HK-2 (cell line): ENCODE data around the gene SMIM29.
"Not testable (repeated sequence)": the region's sequence is repeated elsewhere in the genome, so short reads cannot be mapped to it uniquely, and the experiment has no call there.

Source experiments
- DNase-seq: peaks from one replicate; pipeline ENCODE4 v3.0.0-alpha.2; 2018; ENCODE audit not compliant: unreplicated experiment

The SMIM29 gene

DNA sequence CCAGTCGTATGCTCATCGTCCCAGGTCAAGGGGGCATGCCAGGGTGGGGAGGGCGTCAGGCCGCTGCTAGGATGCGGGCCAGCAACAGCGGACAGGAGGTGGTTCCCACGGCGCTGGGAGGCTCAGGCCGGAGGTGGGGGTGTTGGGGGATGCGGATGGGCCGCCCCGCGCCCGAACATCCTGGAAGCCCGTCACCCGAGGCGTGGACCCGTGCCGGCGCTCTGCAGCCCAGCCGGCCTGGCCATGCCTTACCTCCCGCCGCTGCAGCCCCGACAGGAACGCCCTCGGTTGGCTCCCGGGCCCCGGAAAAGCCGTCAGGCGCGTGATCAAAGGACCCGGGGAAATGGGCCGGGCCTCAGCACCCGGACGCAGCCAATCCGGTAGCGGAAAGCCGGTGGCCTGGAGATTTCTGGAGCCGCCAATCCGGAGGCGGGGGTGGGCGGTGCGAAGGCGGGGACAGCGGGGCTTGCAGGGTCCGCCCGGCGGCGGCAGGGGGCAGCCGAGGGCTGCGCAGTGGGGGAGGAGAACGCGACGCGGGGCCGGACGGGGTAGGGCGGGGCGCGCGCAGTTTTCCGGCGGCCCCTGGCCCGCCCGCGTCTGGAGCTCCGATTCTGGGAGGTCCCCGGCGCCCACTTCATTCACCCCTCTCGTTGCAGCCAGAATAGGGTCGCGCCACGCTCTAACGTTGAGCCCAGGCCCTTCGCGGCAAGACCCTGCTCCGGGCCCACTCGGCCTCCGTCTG, at the start of gene SMIM29:
SMIM29 (minus strand) TSS at position 280 of the 742 bp plus-strand sequence. CDS start 1,215 bp downstream, outside the sequence.
- peak; percentile 98 for DNase-seq

DNA sequence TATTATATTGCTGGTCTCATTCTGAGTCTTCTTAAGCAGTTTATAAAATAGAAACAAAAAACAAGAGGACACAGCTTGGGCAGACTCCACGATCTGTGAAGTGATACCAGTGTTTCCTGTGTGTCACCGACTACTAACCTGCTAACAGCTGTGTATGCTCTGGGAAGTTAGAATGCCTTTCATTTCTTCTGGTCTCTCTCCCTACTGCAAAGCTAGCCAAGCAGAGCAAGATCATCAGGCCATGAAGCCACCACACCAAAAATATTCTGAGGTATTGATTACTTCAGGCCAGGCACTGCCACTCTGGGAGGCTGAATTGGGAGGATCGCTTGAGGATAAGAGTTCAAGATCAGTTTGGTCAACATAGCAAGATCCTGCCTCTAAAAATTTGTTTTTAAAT, 46.9 kb upstream of the SMIM29 start:
- no peak for DNase-seq

DNA sequence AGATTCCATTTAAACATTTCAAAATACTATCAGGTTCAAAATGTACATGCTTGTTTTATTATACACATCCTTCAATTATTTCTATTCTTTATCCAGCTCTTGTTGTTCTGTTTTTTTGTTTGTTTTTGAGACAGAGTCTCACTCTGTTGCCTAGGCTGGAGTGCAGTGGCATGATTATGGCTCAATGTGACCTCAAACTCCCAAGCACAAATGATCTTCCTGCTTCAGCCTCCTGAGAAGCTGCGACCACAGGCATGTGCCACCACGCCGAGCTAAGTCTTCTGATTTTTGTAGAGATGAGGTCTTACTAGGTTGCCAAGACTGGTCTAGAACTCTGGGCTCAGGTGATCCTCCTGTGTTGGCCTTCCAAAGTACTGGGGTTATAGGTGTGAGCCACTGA, 44.1 kb upstream of the SMIM29 start:
- no peak for DNase-seq

DNA sequence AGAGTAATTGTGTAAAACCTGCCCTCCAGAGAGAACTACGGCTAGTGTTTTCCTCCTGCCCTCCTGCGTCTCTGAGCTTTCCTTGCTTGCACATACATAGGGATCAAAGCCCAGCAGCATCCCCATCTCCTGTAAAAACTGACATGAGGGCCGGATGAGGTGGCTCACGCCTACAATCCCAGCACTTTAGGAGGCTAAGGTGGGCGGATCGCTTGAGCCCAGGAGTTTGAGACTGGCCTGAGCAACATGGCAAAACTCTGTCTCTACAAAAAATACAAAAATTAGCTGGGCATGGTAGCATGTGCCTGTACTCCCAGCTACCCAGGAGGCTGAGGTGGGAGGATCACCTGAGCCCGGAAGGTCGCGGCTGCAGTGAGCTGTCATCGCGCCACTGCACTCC, 40.3 kb upstream of the SMIM29 start:
- DNase-seq, result no peak

DNA sequence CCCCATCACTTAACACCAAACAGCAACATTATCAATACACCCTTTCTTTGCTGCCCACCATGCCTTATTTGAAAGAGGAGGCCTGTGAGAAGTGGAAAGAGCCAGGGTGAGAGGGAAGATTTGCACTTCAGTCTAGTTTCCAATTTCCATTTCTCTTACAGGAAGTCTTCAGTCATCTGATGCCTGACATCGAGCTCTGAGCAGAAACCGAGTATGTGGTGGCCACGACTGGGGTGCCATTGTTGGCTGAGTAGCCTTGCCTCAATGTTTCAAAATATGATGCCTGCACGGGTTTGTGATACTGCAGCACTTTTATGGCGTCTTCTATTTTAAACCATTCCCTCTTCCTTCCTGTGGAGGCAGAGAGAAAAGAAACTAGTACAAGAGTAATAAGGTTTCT, 39.8 kb upstream of the SMIM29 start:
- no peak for DNase-seq

DNA sequence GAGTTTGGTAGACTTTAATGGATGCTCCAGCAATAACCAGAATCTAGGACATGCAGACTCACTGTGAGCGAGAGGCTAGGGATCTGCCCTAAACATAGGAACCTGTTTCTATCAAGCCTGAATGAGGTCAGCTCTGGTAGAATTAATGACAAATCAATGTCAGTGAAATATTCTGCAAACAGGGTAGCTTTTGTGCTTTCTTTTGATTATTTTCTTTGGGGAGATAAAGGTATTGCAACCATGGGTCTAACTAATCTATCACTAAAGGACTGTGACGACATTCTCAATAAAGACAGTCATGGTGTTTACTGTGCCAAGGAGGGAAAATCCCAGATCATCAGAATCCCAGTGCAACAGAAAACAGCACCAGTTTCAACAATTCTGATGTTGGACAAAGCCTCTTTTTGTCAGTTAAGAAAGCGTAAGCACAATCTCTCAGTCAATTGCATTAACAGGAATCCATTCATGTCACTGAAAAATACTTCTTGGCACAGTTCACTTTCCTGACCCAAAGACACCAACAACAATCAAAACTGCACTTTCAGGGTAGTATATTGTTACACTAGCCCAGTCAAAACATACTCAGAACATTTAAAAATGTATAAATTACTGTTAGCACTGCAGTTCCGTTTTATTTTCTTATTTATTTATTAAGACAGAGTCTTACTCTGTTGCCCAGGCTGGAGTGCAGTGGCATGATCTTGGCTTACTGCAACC, 36.8 kb upstream of the SMIM29 start:
- no peak for DNase-seq

DNA sequence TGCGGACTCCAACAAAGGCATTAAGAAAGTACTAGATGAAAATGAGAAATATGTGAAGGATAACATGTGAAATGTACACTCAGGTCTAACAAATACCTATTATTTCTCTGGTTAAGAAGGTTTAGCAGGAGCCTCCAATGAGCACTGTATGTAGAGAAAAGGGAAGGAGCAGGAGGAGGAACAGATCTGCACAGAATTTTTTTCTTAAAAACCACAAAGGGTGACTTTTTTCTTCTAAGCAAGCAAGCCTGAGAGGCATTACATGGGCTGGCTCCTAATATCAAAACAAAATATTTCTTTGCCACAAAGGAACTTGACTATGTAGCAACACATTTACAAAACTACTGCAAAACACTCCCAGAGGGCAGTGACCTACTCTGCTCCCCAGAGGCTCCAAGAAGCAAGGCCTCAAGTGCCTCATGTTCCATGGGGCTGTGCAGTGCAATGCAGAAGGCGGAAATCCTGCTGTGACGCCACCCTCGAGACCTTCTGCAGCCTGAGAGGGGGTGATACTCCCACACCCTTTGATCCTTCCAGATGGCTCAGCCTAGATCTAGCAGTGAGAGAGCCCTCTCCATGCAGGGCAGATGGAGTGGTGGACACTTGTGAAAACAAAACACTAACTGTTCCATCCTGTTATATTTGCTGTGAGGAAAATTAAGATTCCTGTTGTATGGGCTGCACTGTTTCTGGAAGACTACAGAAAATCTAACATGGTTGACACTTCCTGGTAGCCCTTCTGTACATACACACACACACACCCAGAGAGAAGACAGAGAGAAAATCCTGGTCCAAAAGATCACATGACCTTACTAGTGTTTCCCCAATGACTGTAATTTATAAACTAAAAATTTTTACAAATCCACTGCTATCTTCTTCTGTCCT, 36.0 kb upstream of the SMIM29 start:
- DNase-seq, result no peak

DNA sequence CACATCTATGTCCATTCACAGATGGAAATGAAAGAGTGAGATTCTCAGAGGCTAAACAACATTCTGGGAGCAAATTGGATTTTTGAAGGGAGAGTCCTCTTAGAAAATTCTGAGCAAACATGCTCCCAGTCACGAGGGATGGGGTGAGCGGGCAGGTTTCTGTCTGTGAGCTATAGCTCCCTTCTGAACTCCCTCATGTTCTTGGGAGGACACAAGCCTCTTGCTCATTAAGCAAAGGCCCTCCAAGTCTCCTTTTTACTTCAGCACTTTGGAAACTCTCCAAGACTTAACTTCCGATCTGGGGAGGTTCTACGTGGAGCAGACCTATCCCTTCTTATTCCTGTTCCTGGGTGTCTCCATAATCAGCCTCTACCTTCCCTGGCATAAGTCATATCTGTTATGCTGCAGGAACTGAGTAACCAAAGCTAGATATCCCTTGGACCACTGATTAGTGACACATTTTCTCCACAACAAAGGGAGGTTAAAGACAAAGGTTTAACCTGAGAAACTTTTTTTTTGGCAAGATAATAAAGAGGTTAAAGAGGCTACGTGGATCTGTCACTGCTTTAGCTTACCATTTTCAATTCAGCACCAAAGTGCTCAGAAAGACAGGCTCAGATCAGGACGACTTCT, 33.0 kb upstream of the SMIM29 start:
- no peak for DNase-seq

DNA sequence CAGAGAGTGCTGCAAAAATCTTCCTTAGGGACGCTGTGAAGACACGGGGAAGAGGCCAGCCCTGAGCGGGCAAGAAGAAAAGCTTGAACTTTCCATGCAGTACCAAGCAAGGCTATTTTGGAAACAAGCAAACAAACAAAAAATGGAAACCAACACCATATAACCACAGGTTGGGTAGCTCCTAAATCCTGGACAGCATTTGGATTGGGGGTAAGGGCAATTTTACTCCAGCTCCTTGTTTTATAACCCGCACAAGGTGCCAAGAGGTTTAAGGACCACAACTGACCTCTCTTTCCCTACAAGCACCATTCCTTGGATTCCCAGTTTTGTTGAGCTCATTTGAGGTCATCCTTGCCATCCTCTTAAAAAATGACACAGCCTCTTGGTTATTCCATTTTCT, 31.4 kb upstream of the SMIM29 start:
- DNase-seq, result no peak

DNA sequence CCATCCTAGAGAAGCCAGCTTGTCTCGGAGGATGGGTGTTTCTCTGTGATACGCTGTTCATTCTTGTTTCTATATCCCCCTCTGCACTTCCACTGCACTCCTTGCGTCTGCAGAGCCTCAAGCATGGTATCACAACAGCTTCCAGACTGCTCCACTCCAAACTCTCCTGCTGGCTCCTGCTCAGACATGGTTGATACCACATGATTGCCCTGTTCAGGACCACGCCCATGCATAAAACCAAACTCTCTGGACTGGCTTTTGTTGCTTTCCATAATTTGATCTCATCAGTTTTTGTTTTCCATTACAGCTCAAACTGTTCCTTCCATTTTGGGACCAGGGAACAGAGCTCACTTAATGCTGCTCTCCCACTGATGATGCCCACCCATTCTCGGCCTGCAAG, 30.0 kb upstream of the SMIM29 start:
- DNase-seq, result no peak

DNA sequence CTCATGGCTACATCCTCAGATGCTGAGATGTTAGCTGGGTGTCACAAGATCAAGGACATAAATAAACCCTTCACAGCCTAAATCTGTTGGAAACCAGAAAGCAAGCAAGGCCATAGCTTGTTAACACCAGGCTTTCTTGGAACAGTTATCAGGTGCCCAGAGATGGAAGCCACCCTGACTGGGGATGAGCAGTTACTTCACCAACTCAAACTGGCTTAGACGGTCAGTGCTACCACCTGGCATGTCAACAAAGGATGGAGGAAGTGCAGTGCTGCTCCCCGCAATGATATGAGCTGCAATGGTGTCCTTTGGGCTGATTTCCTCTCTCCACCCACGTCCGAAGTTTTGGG, 28.9 kb upstream of the SMIM29 start:
- DNase-seq, result no peak

DNA sequence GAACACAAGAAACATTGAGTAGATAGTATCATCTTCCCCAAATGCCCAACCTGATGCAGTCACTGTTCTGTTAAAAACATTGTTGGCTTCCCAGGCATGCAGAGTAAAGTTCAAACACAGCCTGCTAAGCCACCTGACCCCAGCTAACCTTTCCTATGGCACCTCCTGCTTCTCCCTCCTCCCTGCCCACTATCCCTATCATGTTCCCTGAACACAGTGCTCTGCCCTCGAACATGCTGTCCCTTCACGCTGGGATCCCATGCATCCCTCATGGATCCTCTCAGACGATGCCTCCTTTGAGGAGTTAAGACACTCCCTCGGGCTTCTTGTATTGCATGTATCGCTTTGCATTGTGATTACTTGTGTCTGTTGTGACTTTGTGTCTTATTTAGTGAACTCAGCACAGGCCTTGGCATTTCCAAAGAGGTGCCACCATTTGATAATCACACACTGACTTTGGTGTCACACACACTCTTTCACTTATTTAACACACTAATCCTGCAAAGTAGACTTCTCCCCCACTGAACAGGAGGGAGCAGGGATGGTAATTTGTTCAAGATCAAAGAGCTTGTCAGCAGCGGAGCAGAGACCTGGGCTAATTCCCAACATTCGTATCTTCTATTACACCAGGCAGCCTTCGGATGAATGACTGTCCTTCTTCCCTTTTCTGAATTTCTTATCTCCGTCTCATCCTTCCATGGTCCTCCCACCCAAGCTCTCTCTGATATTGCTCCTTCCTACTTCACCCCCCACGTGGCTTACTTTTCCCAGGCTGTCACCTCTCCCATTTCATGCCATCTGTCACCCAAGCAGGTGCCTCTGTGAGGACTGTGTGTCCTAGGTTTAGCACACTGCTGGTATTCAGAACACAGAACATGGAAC, 28.3 kb upstream of the SMIM29 start:
- DNase-seq, result no peak

DNA sequence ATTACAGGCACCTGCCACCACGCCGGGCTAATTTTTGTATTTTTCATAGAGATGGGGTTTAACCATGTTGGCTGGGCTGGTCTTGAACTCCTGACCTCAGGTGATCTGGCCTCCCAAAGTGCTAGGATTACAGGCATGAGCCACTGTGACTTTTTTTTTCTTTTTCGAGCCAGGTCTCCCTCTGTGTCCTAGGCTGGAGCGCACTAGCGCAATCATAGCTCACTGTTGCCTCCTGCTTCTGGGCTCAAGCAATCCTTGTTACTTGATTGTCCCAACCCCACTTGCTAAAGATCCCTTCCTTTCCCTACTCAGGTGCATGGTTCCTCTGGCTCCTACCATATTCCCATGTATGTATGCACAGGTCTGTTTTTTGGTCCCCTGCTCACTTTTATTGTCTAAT, 27.4 kb upstream of the SMIM29 start:
- DNase-seq, result no peak

DNA sequence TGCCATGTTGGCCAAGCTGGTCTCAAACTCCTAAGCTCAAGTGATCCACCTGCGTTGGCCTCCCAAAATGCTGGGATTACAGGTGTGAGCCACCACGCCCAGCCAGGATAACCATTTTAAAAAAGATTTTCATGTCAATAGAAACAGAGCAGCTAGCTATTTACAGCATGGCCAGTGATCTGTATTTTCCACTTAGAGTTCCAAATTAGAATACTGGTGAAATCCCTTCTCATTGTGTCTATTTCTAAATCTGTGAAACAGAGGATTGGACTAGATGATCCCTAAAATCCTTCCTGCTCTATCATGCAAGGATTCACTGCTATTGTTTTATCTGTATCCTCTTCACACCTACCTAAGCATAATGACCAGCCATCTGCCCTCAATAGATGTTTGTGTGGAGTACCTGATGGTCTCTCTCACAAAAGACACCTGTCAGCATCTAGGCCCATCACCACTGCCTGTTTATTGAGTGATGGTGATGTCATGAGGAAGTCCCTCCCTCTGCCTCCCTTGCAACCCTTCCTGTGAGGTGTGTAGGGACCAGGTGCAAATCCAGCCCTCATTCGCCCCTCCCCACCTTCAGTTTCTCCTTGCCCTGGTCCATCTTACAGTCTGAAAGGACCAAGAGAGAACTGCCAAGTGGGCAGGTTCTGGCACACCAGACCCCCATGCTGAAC, 26.5 kb upstream of the SMIM29 start:
- no peak for DNase-seq

DNA sequence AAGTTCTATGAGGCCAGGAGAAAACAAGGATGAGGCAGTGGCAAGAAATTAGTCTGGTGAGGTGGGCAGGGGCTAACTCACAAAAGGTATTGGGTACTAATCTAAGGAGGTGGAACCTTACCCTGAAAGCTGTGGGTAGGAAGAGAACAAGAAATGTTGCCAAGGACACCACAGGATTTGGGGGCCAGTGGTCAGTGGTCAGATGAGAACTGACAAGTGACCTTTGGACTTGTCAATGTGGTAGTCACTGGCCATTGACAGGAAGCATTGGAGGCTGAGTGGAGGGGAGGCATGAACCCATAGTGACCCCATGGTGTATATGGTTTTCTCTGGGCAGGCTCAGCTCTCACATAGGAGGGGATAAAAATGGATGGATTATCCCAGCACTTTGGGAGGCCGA, 25.3 kb upstream of the SMIM29 start:
- DNase-seq, result no peak

DNA sequence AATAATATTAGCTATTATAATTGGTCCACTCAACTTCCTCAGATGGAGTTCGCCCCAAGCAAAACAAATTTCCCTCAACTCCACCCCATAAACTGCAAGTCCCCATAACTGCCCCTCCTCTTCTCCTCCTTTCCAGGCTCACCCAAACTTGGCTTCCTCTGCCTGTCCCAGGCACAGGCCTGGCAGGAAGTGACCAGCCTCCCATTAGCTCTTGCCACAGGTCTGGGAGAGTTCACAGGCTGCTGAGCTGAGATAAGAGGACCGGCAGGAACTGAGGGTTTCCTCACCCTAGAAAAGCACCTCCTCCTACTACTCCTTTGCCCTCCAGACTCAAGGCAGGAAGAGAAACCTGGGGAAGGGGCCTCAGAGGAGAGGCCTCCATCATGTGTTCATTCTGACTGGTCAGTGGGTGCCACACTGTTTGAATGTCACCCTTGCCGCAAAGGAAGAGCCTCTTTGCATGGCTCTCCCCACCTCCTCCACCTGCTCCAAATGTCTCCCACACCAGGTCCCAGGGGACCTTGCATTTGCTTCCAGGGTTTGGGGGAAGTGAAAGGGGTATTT, 24.5 kb upstream of the SMIM29 start:
- DNase-seq, result no peak

DNA sequence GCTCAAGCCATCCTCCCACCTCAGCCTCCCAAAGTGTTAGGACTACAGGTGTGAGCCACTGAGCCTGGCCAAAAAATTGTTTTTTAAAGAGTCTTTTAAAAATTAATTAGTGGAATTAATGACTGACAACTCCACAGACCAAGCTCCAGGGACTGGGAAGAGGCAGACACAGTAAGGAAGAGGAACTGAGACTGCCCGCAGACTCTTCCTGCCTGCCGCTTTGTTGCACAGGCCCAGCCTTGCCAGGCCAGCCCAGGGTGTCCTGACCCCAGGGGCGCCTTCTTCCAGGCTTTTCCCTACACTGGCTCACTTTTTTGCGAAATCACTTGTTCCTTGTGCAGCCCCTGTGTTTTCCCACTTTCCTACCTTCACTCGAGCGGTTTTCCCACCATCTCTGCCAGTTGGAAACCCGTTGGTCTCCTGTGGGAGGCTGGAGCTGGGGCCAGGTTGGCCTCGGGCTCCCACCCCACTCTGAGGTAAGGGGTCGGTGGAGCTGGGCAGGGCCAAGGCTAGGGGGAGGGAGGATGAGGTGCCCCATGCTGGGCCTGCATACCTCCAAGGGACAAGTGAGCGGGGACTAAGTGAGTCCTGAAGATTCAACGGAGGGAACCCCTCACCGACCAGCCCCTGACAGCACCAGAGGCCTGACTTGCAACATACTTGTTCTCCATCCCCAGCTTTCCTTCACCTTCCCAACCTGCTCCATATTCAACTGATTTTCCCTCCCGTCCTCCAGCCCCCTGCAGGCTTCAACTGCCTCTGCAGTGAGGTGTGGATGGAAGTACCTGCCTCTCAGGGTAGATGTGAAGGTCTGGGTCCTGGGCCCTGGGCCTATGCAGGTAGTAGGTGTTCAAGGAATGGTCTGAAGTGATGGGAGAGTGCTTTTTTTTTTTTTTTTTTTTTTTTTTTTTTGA, 23.5 kb upstream of the SMIM29 start:
- no peak for DNase-seq

DNA sequence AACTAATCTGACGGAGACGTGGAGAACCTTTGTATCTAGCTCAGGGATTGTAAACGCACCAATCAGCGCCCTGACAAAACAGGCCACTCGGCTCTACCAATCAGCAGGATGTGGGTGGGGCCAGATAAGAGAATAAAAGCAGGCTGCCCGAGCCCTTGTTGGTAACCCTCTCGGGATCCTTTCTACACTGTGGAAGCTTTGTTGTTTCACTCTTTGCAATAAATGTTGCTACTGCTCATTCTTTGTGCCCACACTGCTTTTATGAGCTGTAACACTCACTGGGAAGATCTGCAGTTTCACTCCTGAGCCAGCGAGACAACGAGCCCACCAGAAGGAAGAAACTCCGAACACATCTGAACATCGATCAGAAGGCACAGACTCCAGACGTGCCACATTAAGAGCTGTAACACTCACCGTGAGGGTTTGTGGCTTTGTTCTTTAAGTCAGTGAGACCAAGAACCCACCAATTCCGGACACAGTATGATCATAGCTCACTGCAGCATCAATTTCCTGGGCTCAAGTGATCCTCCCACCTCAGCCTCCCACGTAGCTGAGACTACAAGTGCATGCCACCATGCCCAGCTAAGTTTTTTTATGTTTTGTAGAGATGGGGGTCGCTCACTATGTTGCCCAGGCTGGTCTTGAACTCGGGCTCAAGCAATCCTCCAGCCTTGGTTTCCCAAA, 21.0 kb upstream of the SMIM29 start:
- not testable (repeated sequence) for DNase-seq

DNA sequence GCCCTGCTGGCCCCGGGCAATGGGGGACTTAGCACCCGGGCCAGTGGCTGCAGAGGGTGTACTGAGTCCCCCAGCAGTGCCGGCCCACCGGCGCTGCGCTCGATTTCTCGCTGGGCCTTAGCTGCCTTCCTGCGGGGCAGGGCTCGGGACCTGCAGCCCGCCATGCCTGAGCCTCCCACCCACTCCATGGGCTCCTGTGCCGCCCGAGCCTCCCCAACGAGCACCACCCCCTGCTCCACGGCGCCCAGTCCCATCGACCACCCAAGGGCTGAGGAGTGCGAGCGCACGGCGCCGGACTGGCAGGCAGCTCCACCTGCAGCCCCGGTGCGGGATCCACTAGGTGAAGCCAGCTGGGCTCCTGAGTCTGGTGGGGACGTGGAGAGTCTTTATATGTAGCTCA, 20.3 kb upstream of the SMIM29 start:
- not testable (repeated sequence) for DNase-seq
